T47D (cell line): ENCODE results near the gene TBC1D8.

Experiments used
- DNase-seq, 2 experiments: peaks; one replicate each; pipeline versions ENCODE4 v3.0.0 to v3.0.0-alpha.2; 2011 to 2012; ENCODE audit warnings: low read depth in 1 of 2, low spot score in 1 of 2
- JUND ChIP-seq: IDR thresholded peaks from 2 replicates; pipeline ENCODE4 v1.6.1; 2012; ENCODE audit warnings: low read depth
- in situ Hi-C: cut with HindIII; loops from 2 replicates; pipeline ENCODE4 v1.10.0; 2016; ENCODE audit warnings: low sequenced_read_pairs, low pct_unique_long_range_greater_than_20kb

TBC1D8 gene

GRCh38 chr2:100997509-100998234 lies 153.5 kb downstream of the TBC1D8 start:
- in situ Hi-C loops = no loop called here
- TF ChIP-seq JUND = no peak
- DNase-seq = no peak

- no peak for DNase-seq
- in situ Hi-C loops = no loop called here
- TF ChIP-seq JUND = no peak
These were observed 155.7 kb downstream of the TBC1D8 start for GRCh38 chr2:100995309-100996075.

- no peak for DNase-seq
- TF ChIP-seq JUND = no peak
- in situ Hi-C loops = no loop called here
These were observed 157.9 kb downstream of the TBC1D8 start for GRCh38 chr2:100993294-100993693.

GRCh38 chr2:100992262-100992661 lies 158.9 kb downstream of the TBC1D8 start:
- no peak for DNase-seq
- no peak for TF ChIP-seq JUND
- in situ Hi-C loops = no loop called here

- no peak for DNase-seq
- in situ Hi-C loops = no loop called here
- TF ChIP-seq JUND = no peak
These were observed 159.8 kb downstream of the TBC1D8 start for GRCh38 chr2:100991404-100991773.

- no peak for TF ChIP-seq JUND
- in situ Hi-C loops = no loop called here
These were observed 160.4 kb downstream of the TBC1D8 start for GRCh38 chr2:100990650-100991403.

GRCh38 chr2:100990166-100990565 lies 161.0 kb downstream of the TBC1D8 start:
- in situ Hi-C loops = no loop called here
- TF ChIP-seq JUND = no peak

More at GRCh38 chr2:100990650-100991403, 160.4 kb downstream of the TBC1D8 start:
- DNase-seq = no peak

GRCh38 chr2:100989666-100990065 lies 161.5 kb downstream of the TBC1D8 start:
- in situ Hi-C loops = no loop called here
- no peak for TF ChIP-seq JUND

More at GRCh38 chr2:100990166-100990565, 161.0 kb downstream of the TBC1D8 start:
- no peak for DNase-seq

GRCh38 chr2:100988630-100989417 lies 162.4 kb downstream of the TBC1D8 start:
- TF ChIP-seq JUND = no peak
- no peak for DNase-seq
- in situ Hi-C loops = no loop called here

More at GRCh38 chr2:100989666-100990065, 161.5 kb downstream of the TBC1D8 start:
- DNase-seq = no peak

GRCh38 chr2:100987974-100988373 lies 163.2 kb downstream of the TBC1D8 start:
- in situ Hi-C loops = no loop called here
- no peak for DNase-seq
- no peak for TF ChIP-seq JUND

- DNase-seq = no peak
- in situ Hi-C loops = no loop called here
- TF ChIP-seq JUND = no peak
These were observed 163.6 kb downstream of the TBC1D8 start for GRCh38 chr2:100987536-100987935.

GRCh38 chr2:100986157-100986556 lies 165.0 kb downstream of the TBC1D8 start:
- DNase-seq = no peak
- in situ Hi-C loops = no loop called here
- no peak for TF ChIP-seq JUND
